A673 (cell line): ENCODE measurements around the gene SPECC1. TPM values are rescaled to one million over a fixed set of nuclear protein-coding genes. Genes with fewer than 3 reads are reported as not detected.

Experiments used
- BruUV-seq: library from RNA; stranded (reverse); fragments of 400-500 nt; replicated peaks from 2 replicates; lab custom pipeline; 2021; lab: Mats Ljungman, UMichigan
- CTCF ChIA-PET: fragments of 300-600 bp; sonication (Branson Sonifier 250); formaldehyde crosslinking; loops from one replicate; lab custom pipeline; 2022; ENCODE audit warnings: antibody characterized with exemption; lab: Charles Lee
- POLR2A ChIA-PET: fragments of 300-600 bp; sonication (Branson Sonifier 250); formaldehyde crosslinking; loops from one replicate; lab custom pipeline; 2022; ENCODE audit warnings: antibody characterized with exemption; ENCODE audit not compliant: low non-redundant PET; lab: Charles Lee
- DNase-seq: peaks from one replicate; pipeline ENCODE4 v3.0.0-alpha.2; 2015; ENCODE audit warnings: low spot score
- H3K27ac ChIP-seq: fragments of 200-600 bp; sonication (generic); 2 replicates; pipeline ENCODE4 v1.5.1; 2016; ENCODE audit warnings: mixed run types, low read depth, mild to moderate bottlenecking, mixed read lengths, antibody characterized with exemption, low read length; ENCODE audit not compliant: poor library complexity, severe bottlenecking
- H3K27me3 ChIP-seq: fragments of 200-600 bp; sonication (generic); replicated peaks from 2 replicates; pipeline ENCODE4 v1.6.1; 2017; ENCODE audit warnings: mixed run types, low read depth, mild to moderate bottlenecking, mixed read lengths, antibody characterized with exemption, low read length; ENCODE audit not compliant: insufficient read depth, poor library complexity
- H3K36me3 ChIP-seq: fragments of 200-600 bp; sonication (generic); 2 replicates; pipeline ENCODE4 v1.6.1; 2016; ENCODE audit warnings: mixed run types, mild to moderate bottlenecking, mixed read lengths, antibody characterized with exemption, low read length; ENCODE audit not compliant: insufficient read depth, poor library complexity, severe bottlenecking
- H3K4me1 ChIP-seq: fragments of 200-600 bp; sonication (generic); 2 replicates; pipeline ENCODE4 v1.6.1; 2017; ENCODE audit warnings: mixed run types, mild to moderate bottlenecking, mixed read lengths, antibody characterized with exemption, low read length; ENCODE audit not compliant: insufficient read depth, poor library complexity, severe bottlenecking
- H3K4me3 ChIP-seq: fragments of 200-600 bp; sonication (generic); 2 replicates; pipeline ENCODE4 v1.5.1; 2016; ENCODE audit warnings: low read depth, mixed run types, mild to moderate bottlenecking, mixed read lengths, low read length; ENCODE audit not compliant: poor library complexity, severe bottlenecking
- H3K9me3 ChIP-seq: fragments of 200-600 bp; sonication (generic); 2 replicates; pipeline ENCODE4 v1.6.1; 2016; ENCODE audit warnings: mixed run types, low read depth, mild to moderate bottlenecking, mixed read lengths, antibody characterized with exemption, low read length; ENCODE audit not compliant: poor library complexity, severe bottlenecking
- EZH2 ChIP-seq: fragments of 200-600 bp; sonication (generic); IDR thresholded peaks from 2 replicates; pipeline ENCODE4 v1.6.1; 2017; ENCODE audit warnings: borderline replicate concordance, low read depth, mild to moderate bottlenecking, mixed read lengths, antibody characterized with exemption, low read length; ENCODE audit not compliant: poor library complexity, severe bottlenecking
- intact Hi-C: fragments of 100-400 bp; cut with micrococcal nuclease; formaldehyde crosslinking; loops from one replicate; pipeline ENCODE4 v1.10.0; 2022; ENCODE audit not compliant: unreplicated experiment
- total RNA-seq: library from RNA; stranded (reverse); gene quantifications from 2 replicates; pipeline ENCODE4 v1.2.3, GENCODE V29; 2021
- TF ChIP-seq, protein P1 (sequence below): fragments of 300-800, 200-600 bp; sonication (generic); conservative IDR thresholded peaks from 2 replicates; pipeline ENCODE4 v1.5.1; 2017; ENCODE audit warnings: low read depth, mild to moderate bottlenecking, antibody characterized with exemption, low read length, moderate library complexity, mixed read lengths

SPECC1 gene
- total RNA-seq, 1 experiment from 2014 or later = 5.8 TPM

DNA sequence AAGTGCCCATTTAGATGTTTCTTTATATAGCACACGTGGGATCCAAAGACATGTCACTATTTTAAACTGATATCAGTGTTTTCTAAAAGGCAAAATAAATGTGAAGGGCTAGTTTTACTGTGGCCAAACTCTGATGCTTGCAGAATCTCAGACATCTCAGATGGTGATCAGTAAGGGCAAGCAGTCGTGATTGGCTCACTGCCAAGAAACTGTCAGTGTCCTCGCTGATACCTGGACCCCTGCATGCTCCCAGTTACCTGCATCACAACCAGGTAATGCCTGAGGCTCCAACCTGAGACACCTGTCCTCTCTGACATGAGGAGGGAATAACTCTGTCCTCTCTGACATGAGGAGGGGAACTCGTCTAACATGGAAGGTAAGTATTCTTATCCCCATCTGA lies 114.0 kb downstream of the SPECC1 start:
- intact Hi-C loops = loop anchor here (5.0 kb wide), 1 partner anchor 194 kb away; no protein-coding TSS in a partner anchor
- ChIA-PET POLR2A (no interaction called here), CTCF (no interaction called here)
- H3K36me3 ChIP-seq = no peaks in the 10 kb centered on the region
- H3K27me3 ChIP-seq = no peaks in the 10 kb centered on the region
- DNase-seq = no peak
- no peaks in the 10 kb centered on the region for H3K9me3 ChIP-seq
- no peaks in the 10 kb centered on the region for H3K4me1 ChIP-seq
- H3K4me3 ChIP-seq = no peak overlapping the region
- BruUV-seq = no TSS peak
- no peak for TF ChIP-seq EZH2
- TF ChIP-seq, protein P1, sequence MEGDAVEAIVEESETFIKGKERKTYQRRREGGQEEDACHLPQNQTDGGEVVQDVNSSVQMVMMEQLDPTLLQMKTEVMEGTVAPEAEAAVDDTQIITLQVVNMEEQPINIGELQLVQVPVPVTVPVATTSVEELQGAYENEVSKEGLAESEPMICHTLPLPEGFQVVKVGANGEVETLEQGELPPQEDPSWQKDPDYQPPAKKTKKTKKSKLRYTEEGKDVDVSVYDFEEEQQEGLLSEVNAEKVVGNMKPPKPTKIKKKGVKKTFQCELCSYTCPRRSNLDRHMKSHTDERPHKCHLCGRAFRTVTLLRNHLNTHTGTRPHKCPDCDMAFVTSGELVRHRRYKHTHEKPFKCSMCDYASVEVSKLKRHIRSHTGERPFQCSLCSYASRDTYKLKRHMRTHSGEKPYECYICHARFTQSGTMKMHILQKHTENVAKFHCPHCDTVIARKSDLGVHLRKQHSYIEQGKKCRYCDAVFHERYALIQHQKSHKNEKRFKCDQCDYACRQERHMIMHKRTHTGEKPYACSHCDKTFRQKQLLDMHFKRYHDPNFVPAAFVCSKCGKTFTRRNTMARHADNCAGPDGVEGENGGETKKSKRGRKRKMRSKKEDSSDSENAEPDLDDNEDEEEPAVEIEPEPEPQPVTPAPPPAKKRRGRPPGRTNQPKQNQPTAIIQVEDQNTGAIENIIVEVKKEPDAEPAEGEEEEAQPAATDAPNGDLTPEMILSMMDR = no peak
- H3K27ac ChIP-seq = no peak overlapping the region

DNA sequence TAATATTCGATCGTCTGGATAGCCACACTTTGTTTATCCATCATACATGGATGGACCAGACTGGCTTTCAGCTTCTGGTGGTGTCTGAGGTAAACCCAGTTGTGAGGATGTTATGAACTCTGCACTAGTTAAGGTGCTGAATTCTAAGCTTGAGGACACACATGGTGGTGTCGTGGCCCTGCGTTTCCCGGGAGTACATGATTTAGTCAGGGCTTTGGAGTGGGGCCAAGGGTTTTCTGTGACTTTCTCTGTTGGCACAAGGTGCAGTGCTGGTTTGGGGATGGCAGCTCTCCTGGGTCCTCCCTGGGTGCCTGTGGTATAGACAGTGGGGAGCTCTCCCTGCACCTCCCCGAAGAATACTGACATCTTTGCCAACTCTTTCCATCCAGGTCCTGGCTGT lies 116.6 kb downstream of the SPECC1 start:
- H3K27ac ChIP-seq = no peak overlapping the region
- no peaks in the 10 kb centered on the region for H3K27me3 ChIP-seq
- TF ChIP-seq EZH2 = no peak
- TF ChIP-seq, protein P1 = no peak
- no peaks in the 10 kb centered on the region for H3K4me1 ChIP-seq
- H3K36me3 ChIP-seq = no peaks in the 10 kb centered on the region
- intact Hi-C loops = no loop called here
- no TSS peak for BruUV-seq
- POLR2A ChIA-PET = no interaction called here
- H3K9me3 ChIP-seq = no peaks in the 10 kb centered on the region
- no peak overlapping the region for H3K4me3 ChIP-seq
- DNase-seq = no peak
- CTCF ChIA-PET = no interaction called here

GRCh38 chr17:20127360-20128035 lies 118.3 kb downstream of the SPECC1 start:
- intact Hi-C loops = no loop called here
- ChIA-PET POLR2A (no interaction called here), CTCF (no interaction called here)
- Histone ChIP-seq H3K4me3 (no peak overlapping the region), H3K27ac (no peak overlapping the region), H3K36me3 (no peaks in the 10 kb centered on the region), H3K27me3 (no peaks in the 10 kb centered on the region), H3K4me1 (no peaks in the 10 kb centered on the region), H3K9me3 (no peaks in the 10 kb centered on the region)
- BruUV-seq = no TSS peak
- no peak for DNase-seq
- TF ChIP-seq, protein P1 = no peak
- TF ChIP-seq EZH2 = no peak
